K562 (cell line): ENCODE data around the gene SMCO4. TPM values are rescaled to one million over a fixed set of nuclear protein-coding genes. Genes with fewer than 3 reads are reported as not detected.

ENCODE experiments used
- ATAC-seq: fragments of 200-7000 bp; cut with Tn5 transposase; 3 replicates; pipeline ENCODE4 v1.9.1; 2020; ENCODE audit warnings: moderate library complexity
- BruUV-seq: library from RNA; stranded (reverse); fragments of 400-500 nt; replicated peaks from 2 replicates; lab custom pipeline; 2021; lab: Mats Ljungman, UMichigan
- CTCF ChIA-PET: fragments of 300-600 bp; formaldehyde crosslinking; extraction: SDS; loops from one replicate; lab custom pipeline; 2021; ENCODE audit warnings: low intra/inter-chr PET ratio; lab: Yijun Ruan, JAX
- POLR2A ChIA-PET: fragments of 300-600, 350-650 bp; sonication (Branson Sonifier 250); formaldehyde crosslinking; extraction: SDS; loops from one replicate; lab custom pipeline; 2021; ENCODE audit warnings: antibody characterized with exemption, inconsistent platforms; lab: Yijun Ruan, JAX
- DNase-seq, 4 experiments: peaks; one replicate each; pipeline versions ENCODE4 v3.0.0 to v3.0.0-alpha.2; 2011 to 2018; ENCODE audit warnings: low spot score in 3 of 4, mixed read lengths in 3 of 4; ENCODE audit errors: extremely low read depth in 1 of 4
- FAIRE-seq: peaks from 2 replicates; lab custom pipeline; 2011; peaks lifted over from hg19 to GRCh38; lab: Jason Lieb, UNC
- H2AFZ ChIP-seq: 2 replicates; pipeline ENCODE4 v1.6.0; 2011; ENCODE audit warnings: low read depth, low read length, control low read depth, inconsistent platforms
- H3K27ac ChIP-seq: fragments of 200-600 bp; 3 replicates; pipeline ENCODE4 v1.8.0; 2011; ENCODE audit warnings: low read depth, mild to moderate bottlenecking, control low read depth, inconsistent platforms, low read length, moderate library complexity, mixed read lengths; ENCODE audit errors: extremely low read depth
- H3K27me3 ChIP-seq, 2 experiments: fragments of 300-600 bp in 1 of 2; 2 replicates in 1 of 2; 3 replicates in 1 of 2; pipeline versions ENCODE4 v1.6.0 to v1.8.0; 2011; ENCODE audit warnings: inconsistent platforms in 2 of 2, low read length in 2 of 2, mild to moderate bottlenecking in 1 of 2, mixed read lengths in 1 of 2, moderate library complexity in 1 of 2; ENCODE audit not compliant: control insufficient read depth in 2 of 2, insufficient read depth in 2 of 2
- H3K36me3 ChIP-seq: fragments of 300-600 bp; 3 replicates; pipeline ENCODE4 v1.8.0; 2011; ENCODE audit warnings: mild to moderate bottlenecking, low read length, inconsistent platforms; ENCODE audit not compliant: control insufficient read depth, insufficient read depth
- H3K4me1 ChIP-seq, 2 experiments: fragments of 200-600 bp in 1 of 2; replicated peaks in 1 of 2; 2 replicates in 1 of 2; 3 replicates in 1 of 2; pipeline versions ENCODE4 v1.5.1 to v1.8.0; 2011; ENCODE audit warnings: inconsistent platforms in 2 of 2, low read length in 2 of 2, mild to moderate bottlenecking in 1 of 2, mixed read lengths in 1 of 2, moderate library complexity in 1 of 2; ENCODE audit not compliant: control insufficient read depth in 2 of 2, insufficient read depth in 2 of 2
- H3K4me2 ChIP-seq: 2 replicates; pipeline ENCODE4 v1.6.1; 2011; ENCODE audit warnings: low read length, control low read depth, inconsistent platforms, mixed read lengths; ENCODE audit not compliant: insufficient read depth
- H3K4me3 ChIP-seq: fragments of 200-600 bp; sonication (generic), shearing (Covaris generic); 2 replicates; pipeline ENCODE4 v1.5.1; 2016; ENCODE audit warnings: control low read depth, inconsistent platforms
- H3K79me2 ChIP-seq: fragments of 200-600 bp; 3 replicates; pipeline ENCODE4 v1.8.0; 2011; ENCODE audit warnings: low read length, inconsistent platforms; ENCODE audit not compliant: control insufficient read depth, insufficient read depth
- H3K9ac ChIP-seq, 2 experiments: 2 replicates each; pipeline versions ENCODE4 v1.6.0 to v1.6.1; 2011; ENCODE audit warnings: low read depth in 2 of 2, low read length in 2 of 2, control low read depth in 1 of 2, inconsistent platforms in 1 of 2, mild to moderate bottlenecking in 1 of 2, mixed read lengths in 1 of 2; ENCODE audit not compliant: insufficient read depth in 1 of 2
- H3K9me1 ChIP-seq: one replicate; pipeline ENCODE4 v1.6.0; 2011; ENCODE audit warnings: inconsistent platforms, mild to moderate bottlenecking, low read length, moderate library complexity; ENCODE audit not compliant: control insufficient read depth, insufficient read depth
- H3K9me3 ChIP-seq: replicated peaks from 2 replicates; pipeline ENCODE4 v1.5.1; 2011; ENCODE audit warnings: low read depth, low read length, inconsistent platforms; ENCODE audit not compliant: control insufficient read depth, insufficient read depth
- H4K20me1 ChIP-seq: replicated peaks from 2 replicates; pipeline ENCODE4 v1.6.1; 2011; ENCODE audit warnings: low read length, inconsistent platforms, mixed read lengths; ENCODE audit not compliant: control insufficient read depth, insufficient read depth
- FOXK2 ChIP-seq, 2 experiments: fragments of 450-650 bp; IDR thresholded peaks in 1 of 2; conservative IDR thresholded peaks in 1 of 2; 2 replicates each; pipeline ENCODE4 v1.6.1; 2016; ENCODE audit warnings: low read depth in 2 of 2, mild to moderate bottlenecking in 1 of 2
- HDAC6 ChIP-seq: IDR thresholded peaks from 2 replicates; pipeline ENCODE4 v1.6.1; 2012; ENCODE audit warnings: low read depth, mild to moderate bottlenecking, control low read depth, inconsistent platforms, low read length, moderate library complexity
- KHSRP ChIP-seq: fragments of 450-650 bp; IDR thresholded peaks from 2 replicates; pipeline ENCODE4 v1.6.1; 2017
- MECOM ChIP-seq: fragments of 250-450 bp; sonication (Bioruptor Pico); IDR thresholded peaks from 2 replicates; pipeline ENCODE4 v1.8.0; 2022; ENCODE audit warnings: inconsistent platforms
- NCOA4 ChIP-seq: fragments of 450-650 bp; IDR thresholded peaks from 2 replicates; pipeline ENCODE4 v1.6.1; 2018; ENCODE audit warnings: mild to moderate bottlenecking; ENCODE audit not compliant: partially characterized antibody
- SETDB1 ChIP-seq: IDR thresholded peaks from one replicate; pipeline ENCODE4 v1.6.1; 2012; ENCODE audit warnings: low read length, control low read depth, inconsistent platforms
- ZKSCAN8 ChIP-seq: fragments of 200-800 bp; sonication (Bioruptor generic); IDR thresholded peaks from 2 replicates; pipeline ENCODE4 v1.6.1; 2016; ENCODE audit warnings: missing genetic modification characterization, missing compliant biosample characterization
- ZNF217 ChIP-seq: sonication (generic); formaldehyde crosslinking; IDR thresholded peaks from 2 replicates; pipeline ENCODE4 v1.8.0; 2022; ENCODE audit warnings: mild to moderate bottlenecking, missing genetic modification reagents
- WGBS: fragments of 100-300 bp; shearing (Covaris generic); methylation state at CpG from one replicate; pipeline ENCODE4 v1.1.6; 2016; ENCODE audit warnings: low coverage, mixed read lengths; ENCODE audit not compliant: insufficient coverage; ENCODE audit errors: missing lambda C conversion rate; 5-methylcytosine and 5-hydroxymethylcytosine counted together
- in situ Hi-C: fragments of 300-500 bp; cut with MboI; formaldehyde crosslinking; loops from 4 replicates; pipeline ENCODE4 v1.15.0; 2018; ENCODE audit warnings: inconsistent platforms, mixed read lengths
- intact Hi-C: fragments of 100-400 bp; cut with micrococcal nuclease; formaldehyde crosslinking; loops from 2 replicates; pipeline ENCODE4 v1.14.2; 2022
- polyA plus RNA-seq, 8 experiments: library from polyadenylated mRNA; depleted of rRNA in 4 of 8; stranded (reverse) in 5 of 8; unstranded in 3 of 8; fragments of >200 nt; fragmentation: Nextera tagmentation in 2 of 8; fragmentation: Illumina TruSeq in 1 of 8; extraction: Ambion mirVana in 2 of 8; extraction: Trizol in 1 of 8; gene quantifications; 2 replicates each; pipeline versions ENCODE4 v1.2.1 to v1.2.3, GENCODE V29; 2011 to 2014; ENCODE audit warnings: inconsistent platforms in 1 of 8, missing spikeins in 1 of 8
- total RNA-seq, 7 experiments: library from RNA; depleted of rRNA in 6 of 7; stranded (reverse); fragments of >200 nt in 6 of 7; fragmentation: Illumina TruSeq in 2 of 7; extraction: Trizol in 2 of 7; gene quantifications; 2 replicates each; pipeline versions ENCODE4 v1.2.1 to v1.2.3, GENCODE V29; 2011 to 2021; ENCODE audit warnings: low replicate concordance in 1 of 7
- TF ChIP-seq, protein P1 (sequence below): sonication (generic); formaldehyde crosslinking; IDR thresholded peaks from 2 replicates; pipeline ENCODE4 v1.8.0; 2022; ENCODE audit warnings: missing genetic modification reagents, mild to moderate bottlenecking, moderate library complexity, borderline replicate concordance

Gene SMCO4
- total and polyA plus RNA-seq, 9 of the 15 experiments (the other 6 are each of a cell fraction or from before 2014, with no cell fraction given), result 1.8 to 27.8 (median 15.3) TPM

DNA sequence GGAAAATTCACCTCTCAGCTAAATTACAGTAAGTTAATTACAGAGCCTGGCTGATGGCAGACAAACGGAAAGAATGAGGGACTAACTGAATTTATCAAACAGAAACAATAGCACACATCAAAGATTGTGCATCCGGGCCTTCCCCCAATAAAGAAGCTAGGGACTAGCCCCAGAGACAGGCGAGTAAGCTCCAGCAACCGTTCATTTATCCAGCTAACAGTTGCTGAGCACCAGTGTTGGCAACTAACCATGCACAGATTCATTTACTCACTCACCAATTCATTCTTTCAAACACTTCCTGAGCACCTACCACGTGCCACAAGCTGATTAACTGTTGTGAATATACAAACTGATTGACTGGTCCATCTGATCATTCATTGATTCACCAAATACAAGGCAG lies 51.2 kb downstream of the SMCO4 start:
- intact Hi-C loops, result no loop called here
- BruUV-seq, result no TSS peak
- 25% methylated on average over 5 of the region's 5 CpGs for WGBS

More for the DNA sequence above, 51.2 kb downstream of the SMCO4 start:
- CTCF ChIA-PET, result no interaction called here
- H3K27me3 ChIP-seq, result no peaks in the 10 kb centered on the region
- in situ Hi-C loops, result no loop called here
- H4K20me1 ChIP-seq, result peaks cover 17% of the 10 kb centered on the region
- H3K36me3 ChIP-seq, result no peaks in the 10 kb centered on the region
- no peak overlapping the region for H3K27ac ChIP-seq
- H3K9ac ChIP-seq, result no peak overlapping the region
- no peaks in the 10 kb centered on the region for H3K9me3 ChIP-seq
- H3K4me2 ChIP-seq, result no peak overlapping the region
- H2AFZ ChIP-seq, result no peak overlapping the region
- H3K79me2 ChIP-seq, result no peaks in the 10 kb centered on the region
- POLR2A ChIA-PET, result no interaction called here
- no peak for DNase-seq
- H3K4me3 ChIP-seq, result no peak overlapping the region
- no peak for ATAC-seq
- no peaks in the 10 kb centered on the region for H3K9me1 ChIP-seq
- peaks cover 0 to 2% of the 10 kb centered on the region in 2 experiments; a peak in 2 of 5 replicates for H3K4me1 ChIP-seq
- TF ChIP-seq NCOA4 (no peak), SETDB1 (no peak), FOXK2 (conservative IDR thresholded peaks at IDR 0.05 in 1 of 2, IDR thresholded peaks at IDR 0.05 in 1 of 2; ENCODE audit: low read depth in 2 of 2) (no peak), ZKSCAN8 (no peak), KHSRP (no peak), ZNF217 (no peak), HDAC6 (no peak), MECOM (no peak)
- TF ChIP-seq, protein P1, sequence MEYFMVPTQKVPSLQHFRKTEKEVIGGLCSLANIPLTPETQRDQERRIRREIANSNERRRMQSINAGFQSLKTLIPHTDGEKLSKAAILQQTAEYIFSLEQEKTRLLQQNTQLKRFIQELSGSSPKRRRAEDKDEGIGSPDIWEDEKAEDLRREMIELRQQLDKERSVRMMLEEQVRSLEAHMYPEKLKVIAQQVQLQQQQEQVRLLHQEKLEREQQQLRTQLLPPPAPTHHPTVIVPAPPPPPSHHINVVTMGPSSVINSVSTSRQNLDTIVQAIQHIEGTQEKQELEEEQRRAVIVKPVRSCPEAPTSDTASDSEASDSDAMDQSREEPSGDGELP (CRISPR knock-in tag), result no peak
- FAIRE-seq, result no peak
